ENCODE results near the gene IFNA4. TPM values are rescaled to one million over a fixed set of nuclear protein-coding genes. Genes with fewer than 3 reads are reported as not detected.
"Not testable (repeated sequence)": the region's sequence is repeated elsewhere in the genome, so short reads cannot be mapped to it uniquely, and the experiment has no call there.

Gene IFNA4
- total RNA-seq: not detected

DNA sequence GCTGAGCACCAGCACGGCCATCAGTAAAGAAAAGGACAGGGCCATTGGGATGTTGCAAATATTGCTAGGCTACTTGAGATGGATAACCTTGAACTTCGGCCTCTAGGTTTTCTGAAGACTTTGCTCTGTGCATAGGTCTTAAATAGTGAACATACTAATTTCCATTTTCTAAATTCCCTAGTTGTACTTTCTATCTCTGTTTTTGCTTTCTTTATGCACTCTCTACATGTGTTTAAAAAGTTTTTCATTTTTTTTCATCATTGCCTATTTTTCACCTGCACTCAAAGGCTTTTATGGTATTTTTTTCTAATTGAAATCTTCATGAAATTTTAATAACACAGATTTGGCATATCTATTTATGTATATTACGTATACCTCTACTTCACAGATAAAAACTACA is at the start of gene IFNA4:
IFNA4 (minus strand) TSS at position 101 of the 400 bp plus-strand sequence; CDS start at position 45, 56 bp downstream.
- not testable (repeated sequence) for DNase-seq; H3K9me3 Mint-ChIP-seq; H3K27ac Mint-ChIP-seq; ATAC-seq (replicated peaks in 1 of 2); H3K4me1 Mint-ChIP-seq (ENCODE audit: low read depth); H3K27me3 Mint-ChIP-seq (ENCODE audit: low read depth); H3K4me3 Mint-ChIP-seq; H3K36me3 Mint-ChIP-seq (ENCODE audit: insufficient read depth in 2 of 2)

DNA sequence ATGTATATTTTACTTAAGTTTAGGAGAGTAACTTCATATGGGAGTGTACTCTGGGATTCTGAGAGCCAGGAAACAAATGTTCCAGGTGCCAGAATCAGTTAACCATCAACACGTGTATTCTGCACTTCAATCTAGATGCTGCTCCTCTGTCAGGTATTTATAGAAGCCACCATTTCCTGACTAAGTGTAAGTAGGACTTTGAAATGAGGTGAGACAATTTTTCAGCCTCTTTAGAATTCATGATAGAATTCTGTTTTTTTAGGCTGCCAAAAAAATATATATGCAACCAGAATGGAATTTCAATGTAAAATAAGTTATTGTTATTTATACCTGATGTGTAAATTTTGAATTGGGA is 49.0 kb upstream of the IFNA4 start:
- H3K4me1 Mint-ChIP-seq (ENCODE audit: low read depth): peaks cover 10% of the 10 kb centered on the region
- not testable (repeated sequence) for H3K36me3 Mint-ChIP-seq (ENCODE audit: insufficient read depth in 2 of 2); H3K9me3 Mint-ChIP-seq; DNase-seq; H3K27ac Mint-ChIP-seq; ATAC-seq (replicated peaks in 1 of 2)
- peaks cover 16% of the 10 kb centered on the region for H3K27me3 Mint-ChIP-seq (ENCODE audit: low read depth)
- peak overlapping the region; percentile 13 to 58 for H3K4me3 Mint-ChIP-seq

DNA sequence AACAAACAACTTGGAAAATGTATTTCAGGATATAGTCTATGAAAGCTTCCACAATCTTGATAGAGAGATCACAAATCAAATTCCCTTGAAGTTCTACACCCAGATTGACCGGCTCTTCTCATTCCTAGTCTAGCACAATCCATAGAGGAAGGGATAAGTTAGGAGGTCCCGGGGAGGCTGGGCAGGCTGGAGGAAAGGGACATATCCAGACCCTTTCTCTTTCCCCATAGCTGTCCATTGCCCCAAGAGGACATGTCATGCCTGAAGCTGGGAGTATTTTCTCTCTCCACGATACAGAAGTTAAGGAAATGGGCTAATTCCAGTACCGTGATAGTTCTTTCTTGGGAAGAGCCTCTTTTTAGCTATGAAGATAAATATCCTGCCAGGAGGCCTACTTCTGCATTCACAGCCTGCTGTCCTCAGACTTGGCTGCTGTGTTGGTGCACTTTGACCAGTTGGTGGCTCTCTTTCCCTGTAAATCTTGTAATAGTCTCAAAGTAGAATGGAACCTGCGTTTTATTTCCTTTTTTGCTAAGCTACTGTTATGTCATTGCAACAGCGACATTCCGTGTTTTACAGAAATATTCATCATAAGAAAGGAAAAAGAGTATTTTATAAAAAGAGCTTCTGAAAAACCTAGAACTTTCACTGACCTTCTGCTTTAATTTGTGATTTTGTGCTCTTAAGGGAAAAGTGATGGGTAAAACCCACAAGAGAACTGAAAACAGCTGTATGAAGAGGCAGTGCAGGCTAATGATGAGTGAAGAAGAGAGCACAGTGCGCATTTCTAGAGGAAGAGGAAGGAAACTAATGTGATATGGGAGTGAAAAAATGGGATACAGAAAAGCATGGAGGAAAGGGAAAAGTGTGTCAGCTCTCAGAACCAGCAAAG is 48.3 kb upstream of the IFNA4 start:
- not testable (repeated sequence) for H3K27ac Mint-ChIP-seq, H3K9me3 Mint-ChIP-seq
- DNase-seq: peak; percentile 19 to 21

DNA sequence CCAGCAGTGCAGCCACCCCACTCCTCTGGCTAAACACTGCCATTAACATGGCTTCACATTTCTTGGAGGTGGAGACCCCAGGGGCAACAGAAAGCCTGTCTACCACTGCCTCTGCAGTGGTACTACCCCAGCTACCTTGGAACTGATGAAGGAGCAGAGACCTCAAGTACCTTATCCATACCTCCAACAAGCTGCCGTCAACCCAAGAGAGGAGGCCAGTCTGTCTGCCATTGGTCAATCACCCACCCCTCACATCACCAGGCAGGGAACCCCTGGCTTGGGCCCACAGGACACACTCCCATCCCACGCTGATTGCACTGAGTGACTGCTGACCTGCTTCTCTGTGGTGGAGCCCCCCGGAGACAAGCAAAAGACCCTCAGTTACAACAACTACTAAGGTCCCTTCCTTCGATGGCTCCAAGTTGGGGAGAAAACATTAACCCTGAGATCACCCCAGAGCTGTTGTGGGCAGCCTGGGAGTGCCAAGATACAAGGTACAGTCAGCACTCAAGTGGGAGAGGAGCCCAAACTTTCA is 46.8 kb upstream of the IFNA4 start:
- ATAC-seq (replicated peaks in 1 of 2): no peak
- no peaks in the 10 kb centered on the region for H3K36me3 Mint-ChIP-seq (ENCODE audit: insufficient read depth in 2 of 2)
- no peak overlapping the region for H3K27ac Mint-ChIP-seq

More for the DNA sequence above, 48.3 kb upstream of the IFNA4 start:
- peak overlapping the region; percentile 13 to 58 for H3K4me3 Mint-ChIP-seq
- H3K36me3 Mint-ChIP-seq (ENCODE audit: insufficient read depth in 2 of 2): not testable (repeated sequence)
- H3K4me1 Mint-ChIP-seq (ENCODE audit: low read depth): peaks cover 10% of the 10 kb centered on the region
- peaks cover 16% of the 10 kb centered on the region for H3K27me3 Mint-ChIP-seq (ENCODE audit: low read depth)
- ATAC-seq (replicated peaks in 1 of 2): peak; percentile 60 to 62

DNA sequence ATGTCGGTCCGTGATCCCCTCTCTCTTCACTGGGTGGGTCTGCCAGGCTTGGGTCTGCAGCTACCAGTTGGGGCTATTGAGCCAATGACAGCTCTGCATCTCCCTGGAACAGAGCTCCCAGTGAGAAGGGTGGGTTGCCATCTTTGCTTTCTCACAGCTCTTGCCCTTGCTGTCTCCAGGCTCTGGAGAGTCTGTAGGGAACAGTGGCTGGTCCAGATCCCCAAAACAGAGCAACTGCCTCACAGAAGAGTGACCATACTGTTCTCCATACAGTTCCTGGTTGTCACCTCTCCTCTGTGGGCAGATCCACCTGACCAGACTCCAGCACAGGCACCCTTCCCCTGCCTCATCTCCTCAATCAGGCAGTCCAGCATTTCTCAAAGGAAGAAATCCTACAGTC is 45.9 kb upstream of the IFNA4 start:
- H3K27me3 Mint-ChIP-seq (ENCODE audit: low read depth): peaks cover 5% of the 10 kb centered on the region
- DNase-seq: no peak
- H3K36me3 Mint-ChIP-seq (ENCODE audit: insufficient read depth in 2 of 2): no peaks in the 10 kb centered on the region
- no peak for ATAC-seq (replicated peaks in 1 of 2)
- no peak overlapping the region for H3K27ac Mint-ChIP-seq
- H3K4me3 Mint-ChIP-seq: no peak overlapping the region
- H3K4me1 Mint-ChIP-seq (ENCODE audit: low read depth): peaks cover 10% of the 10 kb centered on the region
- no peaks in the 10 kb centered on the region for H3K9me3 Mint-ChIP-seq

More for the DNA sequence above, 46.8 kb upstream of the IFNA4 start:
- Mint-ChIP-seq H3K4me1 (ENCODE audit: low read depth) (peaks cover 10% of the 10 kb centered on the region), H3K9me3 (no peaks in the 10 kb centered on the region), H3K27me3 (ENCODE audit: low read depth) (peaks cover 8% of the 10 kb centered on the region), H3K4me3 (no peak overlapping the region)
- no peak for DNase-seq

DNA sequence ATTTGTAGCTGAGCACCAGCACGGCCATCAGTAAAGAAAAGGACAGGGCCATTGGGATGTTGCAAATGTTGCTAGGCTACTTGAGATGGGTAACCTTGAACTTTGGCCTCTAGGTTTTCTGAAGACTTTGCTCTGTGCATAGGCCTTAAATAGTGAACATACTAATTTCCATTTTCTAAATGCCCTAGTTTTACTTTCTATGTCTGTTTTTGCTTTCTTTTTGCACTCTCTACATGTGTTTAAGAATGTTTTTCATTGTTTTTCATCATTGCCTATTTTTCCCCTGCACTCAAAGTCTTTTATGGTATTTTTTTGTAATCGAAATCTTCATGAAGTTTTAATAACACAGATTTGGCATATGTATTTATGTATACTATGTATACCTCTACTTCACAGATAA is 40.7 kb upstream of the IFNA4 start, which contains the start of gene IFNA17:
IFNA17 (minus strand) TSS at position 101 of the 400 bp plus-strand sequence; CDS start at position 52, 49 bp downstream.
- Mint-ChIP-seq H3K9me3 (no peaks in the 10 kb centered on the region), H3K27ac (no peak within 1 kb of the TSS), H3K4me3 (no peak within 1 kb of the TSS)

DNA sequence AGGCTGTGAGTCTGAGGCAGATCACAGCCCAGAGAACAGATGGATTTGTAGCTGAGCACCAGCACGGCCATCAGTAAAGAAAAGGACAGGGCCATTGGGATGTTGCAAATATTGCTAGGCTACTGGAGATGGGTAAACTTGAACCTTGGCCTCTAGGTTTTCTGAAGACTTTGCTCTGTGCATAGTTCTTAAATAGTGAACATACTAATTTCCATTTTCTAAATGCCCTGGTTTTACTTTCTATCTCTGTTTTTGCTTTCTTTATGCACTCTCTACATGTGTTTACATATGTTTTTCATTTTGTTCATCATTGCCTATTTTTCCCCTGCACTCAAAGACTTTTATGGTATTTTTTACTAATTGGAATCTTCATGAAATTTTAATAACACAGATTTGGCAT is 29.8 kb upstream of the IFNA4 start, which contains the start of gene IFNA16:
IFNA16 (minus strand) TSS at position 101 of the 400 bp plus-strand sequence; CDS start at position 95, 6 bp downstream.
- H3K4me3 Mint-ChIP-seq; DNase-seq; H3K9me3 Mint-ChIP-seq; H3K4me1 Mint-ChIP-seq (ENCODE audit: low read depth); ATAC-seq (replicated peaks in 1 of 2); H3K27ac Mint-ChIP-seq; H3K36me3 Mint-ChIP-seq (ENCODE audit: insufficient read depth in 2 of 2): not testable (repeated sequence)
- H3K27me3 Mint-ChIP-seq (ENCODE audit: low read depth): peaks cover 31% of the 10 kb centered on the region

More for the DNA sequence above, 40.7 kb upstream of the IFNA4 start, which contains the start of gene IFNA17:
- DNase-seq: no peak
- no peaks in the 10 kb centered on the region for H3K27me3 Mint-ChIP-seq (ENCODE audit: low read depth)
- H3K4me1 Mint-ChIP-seq (ENCODE audit: low read depth): no peaks in the 10 kb centered on the region
- ATAC-seq (replicated peaks in 1 of 2): no peak
- H3K36me3 Mint-ChIP-seq (ENCODE audit: insufficient read depth in 2 of 2): no peaks in the 10 kb centered on the region

DNA sequence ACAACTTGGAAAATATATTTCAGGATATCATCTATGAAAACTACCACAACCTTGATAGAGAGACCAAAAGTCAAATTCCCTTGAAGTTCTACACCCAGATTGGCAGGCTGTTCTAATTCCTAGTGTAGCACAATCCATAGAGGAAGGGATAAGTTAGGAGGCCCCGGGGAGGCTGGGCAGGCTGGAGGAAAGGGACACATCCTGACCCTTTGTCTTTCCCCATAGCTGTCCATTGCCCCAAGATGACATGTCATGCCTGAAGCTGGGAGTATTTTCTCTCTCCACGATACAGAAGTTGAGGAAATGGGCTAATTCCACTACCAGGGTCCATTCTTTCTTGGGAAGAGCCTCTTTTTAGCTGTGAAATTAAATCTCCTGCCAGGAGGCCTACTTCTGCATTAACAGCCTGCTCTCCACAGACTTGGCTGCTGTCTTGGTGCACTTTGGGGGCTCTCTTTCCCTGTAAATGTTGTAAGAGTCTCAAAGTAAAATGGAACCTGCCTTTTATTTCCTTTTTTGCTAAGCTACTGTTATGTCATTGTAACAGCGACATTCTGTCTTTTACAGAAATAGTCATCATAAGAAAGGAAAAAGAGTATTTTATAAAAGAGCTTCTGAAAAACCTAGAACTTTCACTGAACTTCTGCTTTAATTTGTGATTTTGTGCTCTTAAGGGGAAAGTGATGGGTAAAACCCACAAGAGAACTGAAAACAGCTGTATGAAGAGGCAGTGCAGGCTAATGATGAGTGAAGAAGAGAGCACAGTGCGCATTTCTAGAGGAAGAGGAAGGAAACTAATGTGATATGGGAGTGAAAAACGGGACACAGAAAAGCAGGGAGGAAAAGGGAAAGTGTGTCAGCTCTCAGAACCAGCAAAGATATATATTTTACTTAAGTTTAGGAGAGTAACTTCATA is 26.3 kb upstream of the IFNA4 start:
- DNase-seq; H3K4me1 Mint-ChIP-seq (ENCODE audit: low read depth); H3K36me3 Mint-ChIP-seq (ENCODE audit: insufficient read depth in 2 of 2); H3K27ac Mint-ChIP-seq; H3K9me3 Mint-ChIP-seq: not testable (repeated sequence)
- peak overlapping the region; percentile 27 to 72 for H3K4me3 Mint-ChIP-seq
- peak; percentile 54 to 60 for ATAC-seq (replicated peaks in 1 of 2)
- peaks cover 13% of the 10 kb centered on the region for H3K27me3 Mint-ChIP-seq (ENCODE audit: low read depth)

DNA sequence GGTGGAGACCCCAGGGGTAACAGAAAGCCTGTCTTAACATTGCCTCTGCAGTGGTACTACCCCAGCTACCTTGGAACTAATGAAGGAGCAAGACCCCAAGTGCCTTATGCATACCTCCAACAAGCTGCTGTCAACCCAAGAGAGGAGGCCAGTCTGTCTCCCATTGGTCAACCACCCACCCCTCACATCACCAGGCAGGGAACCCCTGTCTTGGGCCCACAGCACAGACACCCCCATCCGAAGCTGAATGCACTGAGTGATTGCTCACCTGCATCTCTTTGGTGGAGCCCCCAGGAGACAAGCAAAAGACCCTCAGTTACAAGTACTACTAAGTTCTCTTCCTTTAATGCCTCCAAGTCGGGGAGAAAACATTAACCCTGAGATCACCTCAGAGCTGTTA is 24.8 kb upstream of the IFNA4 start:
- ATAC-seq (replicated peaks in 1 of 2); H3K4me1 Mint-ChIP-seq (ENCODE audit: low read depth); H3K27ac Mint-ChIP-seq: not testable (repeated sequence)

DNA sequence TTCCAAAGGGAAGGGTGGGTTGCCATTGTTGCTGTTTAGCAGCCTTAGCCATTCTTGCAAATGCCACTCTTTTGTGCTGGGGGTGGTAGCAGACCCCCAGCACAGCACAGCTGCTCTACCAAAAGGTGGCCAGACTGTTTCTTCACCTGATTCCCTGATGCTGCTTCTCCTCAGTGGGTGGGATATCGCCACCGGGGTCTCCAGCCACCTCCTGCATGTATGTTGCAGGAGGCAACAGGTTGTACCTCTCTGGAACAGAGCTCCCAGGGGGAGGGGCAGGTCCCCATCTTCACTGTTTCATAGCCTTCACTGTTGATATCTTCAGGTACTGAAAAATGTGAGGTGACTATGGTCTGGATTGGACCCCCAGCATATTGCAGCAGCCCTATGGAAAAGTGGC is 23.4 kb upstream of the IFNA4 start:
- not testable (repeated sequence) for DNase-seq; ATAC-seq (replicated peaks in 1 of 2); H3K9me3 Mint-ChIP-seq; H3K4me3 Mint-ChIP-seq; H3K27me3 Mint-ChIP-seq (ENCODE audit: low read depth); H3K4me1 Mint-ChIP-seq (ENCODE audit: low read depth); H3K27ac Mint-ChIP-seq; H3K36me3 Mint-ChIP-seq (ENCODE audit: insufficient read depth in 2 of 2)

More for the DNA sequence above, 24.8 kb upstream of the IFNA4 start:
- not testable (repeated sequence) for H3K27me3 Mint-ChIP-seq (ENCODE audit: low read depth); H3K36me3 Mint-ChIP-seq (ENCODE audit: insufficient read depth in 2 of 2); H3K4me3 Mint-ChIP-seq; H3K9me3 Mint-ChIP-seq; DNase-seq

DNA sequence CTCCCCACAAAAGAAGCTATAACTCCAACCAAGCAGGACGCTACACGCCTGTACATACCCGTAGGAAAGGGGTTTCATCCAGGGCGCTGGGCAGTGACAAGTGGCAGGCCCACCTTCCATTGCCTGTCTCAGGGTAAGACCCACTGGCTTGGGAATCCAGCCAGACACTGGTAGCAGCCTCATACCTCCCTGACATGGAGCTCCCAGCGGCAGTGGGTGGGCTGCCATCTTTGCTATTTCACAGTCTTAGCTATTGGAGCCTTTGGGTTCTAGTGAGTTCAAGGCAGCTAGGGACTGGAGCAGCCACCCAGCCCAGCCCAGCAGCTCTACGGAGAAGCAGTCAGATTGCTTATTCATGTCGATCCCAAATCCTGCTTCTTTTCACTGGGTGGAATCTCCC is 22.9 kb upstream of the IFNA4 start:
- Mint-ChIP-seq H3K4me1 (ENCODE audit: low read depth) (peaks cover 10% of the 10 kb centered on the region), H3K36me3 (ENCODE audit: insufficient read depth in 2 of 2) (no peaks in the 10 kb centered on the region), H3K27me3 (ENCODE audit: low read depth) (peaks cover 7% of the 10 kb centered on the region), H3K27ac (no peak overlapping the region), H3K9me3 (no peaks in the 10 kb centered on the region), H3K4me3 (no peak overlapping the region)
- no peak for ATAC-seq (replicated peaks in 1 of 2)
- DNase-seq: no peak

DNA sequence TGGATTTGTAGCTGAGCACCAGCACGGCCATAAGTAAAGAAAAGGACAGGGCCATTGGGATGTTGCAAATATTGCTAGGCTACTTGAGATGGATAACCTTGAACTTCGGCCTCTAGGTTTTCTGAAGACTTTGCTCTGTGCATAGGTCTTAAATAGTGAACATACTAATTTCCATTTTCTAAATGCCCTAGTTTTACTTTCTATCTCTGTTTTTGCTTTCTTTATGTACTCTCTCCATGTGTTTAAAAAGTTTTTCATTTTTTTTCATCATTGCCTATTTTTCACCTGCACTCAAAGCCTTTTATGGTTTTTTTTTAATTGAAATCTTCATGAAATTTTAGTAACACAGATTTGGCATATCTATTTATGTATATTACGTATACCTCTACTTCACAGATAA is 19.7 kb upstream of the IFNA4 start, which contains the start of gene IFNA10:
IFNA10 (minus strand) TSS at position 101 of the 400 bp plus-strand sequence; CDS start at position 55, 46 bp downstream.
- not testable (repeated sequence) for H3K9me3 Mint-ChIP-seq; ATAC-seq (replicated peaks in 1 of 2); H3K27ac Mint-ChIP-seq; H3K27me3 Mint-ChIP-seq (ENCODE audit: low read depth); H3K4me3 Mint-ChIP-seq; H3K36me3 Mint-ChIP-seq (ENCODE audit: insufficient read depth in 2 of 2); DNase-seq
- peaks cover 12% of the 10 kb centered on the region for H3K4me1 Mint-ChIP-seq (ENCODE audit: low read depth)

Data from activated T-cell treated with anti-CD3 and anti-CD28 coated beads, Interleukin-2, amount 50 U/mL, for 72 hours (primary cell).